ENCODE data around the gene TIMM23. TPM values are rescaled to one million over a fixed set of nuclear protein-coding genes. Genes with fewer than 3 reads are reported as not detected.

The TIMM23 gene
- total and polyA plus RNA-seq, 2 of the 4 experiments (the other 2 are of a cell fraction): 82.4 to 86.2 TPM

GRCh38 chr10:46022978-46023702 lies 50.9 kb downstream of the TIMM23 start (continued):
- TF ChIP-seq ELK1 (IDR thresholded peaks at IDR 0.05; ENCODE audit: borderline replicate concordance, low read depth, low read length) (no peak), CEBPB (IDR thresholded peaks at IDR 0.05; ENCODE audit: low read depth, low read length) (no peak)

- dilution Hi-C loops (cut with HindIII; ENCODE audit: low sequenced_read_pairs, unreplicated experiment) (no loop called here), intact Hi-C loops (cut with micrococcal nuclease) (loop anchor here (10.0 kb wide), 1 partner anchor 560 kb away; no protein-coding TSS in a partner anchor), in situ Hi-C loops (cut with MboI; ENCODE audit: low sequenced_read_pairs) (loop anchor here (25.0 kb wide), 1 partner anchor 1038 kb away; the partner anchor contains the start of gene DEPP1)
- Histone ChIP-seq H3K9ac (ENCODE audit: low read depth, low read length) (peak overlapping the region; percentile 26; the same call in 1 of the 2 replicates), H4K5ac (ENCODE audit: low read depth, low read length) (no peak overlapping the region), H3K27ac (ENCODE audit: insufficient read depth, low read length) (peak overlapping the region; percentile 42; the same call in 1 of the 2 replicates), H3K4ac (ENCODE audit: low read depth, low read length) (no peak overlapping the region), H4K8ac (ENCODE audit: low read depth in 2 of 2, low read length in 2 of 2) (no peak overlapping the region), H3K27me3 (ENCODE audit: control insufficient read depth, insufficient read depth, low read length) (no peaks in the 10 kb centered on the region), H3K79me1 (ENCODE audit: low read depth in 1 of 2, low read length in 2 of 2) (peaks cover 3 to 43% of the 10 kb centered on the region in 2 experiments; a peak in 2 of 4 replicates), H3K4me1 (ENCODE audit: control insufficient read depth, insufficient read depth, low read length) (peaks cover 25% of the 10 kb centered on the region), H4K20me1 (ENCODE audit: insufficient read depth, low read length) (peaks cover 76% of the 10 kb centered on the region), H2BK15ac (ENCODE audit: low read depth, low read length) (0 out of 3 replicates have a peak overlapping the region, but pooled peaks have one; percentile 26), H3K4me3 (ENCODE audit: insufficient read depth, low read depth, low read length) (no peak overlapping the region), H3K4me2 (ENCODE audit: low read depth, low read length) (no peak overlapping the region), H3K14ac (replicated peaks; ENCODE audit: low read depth, low read length) (no peak overlapping the region), H3K9me1 (ENCODE audit: insufficient read depth, low read length) (peaks cover 10% of the 10 kb centered on the region), H3K9me3 (ENCODE audit: control insufficient read depth, insufficient read depth, low read length) (no peaks in the 10 kb centered on the region), H2BK20ac (ENCODE audit: low read depth, low read length) (no peak overlapping the region), H2BK5ac (ENCODE audit: low read depth, low read length, poor library complexity, severe bottlenecking) (no peak overlapping the region), H3K18ac (ENCODE audit: low read depth, low read length) (no peak overlapping the region), H2AK9ac (replicated peaks; ENCODE audit: low read depth, low read length, poor library complexity) (no peak overlapping the region), H3K56ac (ENCODE audit: extremely low read depth, insufficient read depth, low read length) (no peak overlapping the region), H3K23ac (ENCODE audit: low read depth, low read length) (no peak overlapping the region), H3K36me3 (ENCODE audit: control insufficient read depth, insufficient read depth, low read length) (no peaks in the 10 kb centered on the region), H2BK120ac (ENCODE audit: low read depth, low read length) (no peak overlapping the region), H2AK5ac (ENCODE audit: low read depth, low read length) (no peak overlapping the region), H2AFZ (replicated peaks; ENCODE audit: low read length, poor library complexity) (no peak overlapping the region), H4K91ac (ENCODE audit: insufficient read depth, low read depth, low read length) (no peak overlapping the region)
- DNase-seq: peak; percentile 14
- POLR2A ChIA-PET (ENCODE audit: unreplicated experiment): no interaction called here
- BruUV-seq (replicated peaks): no TSS peak
- ATAC-seq (ENCODE audit: low read depth): no peak
- CTCF ChIA-PET: no interaction called here
- TF ChIP-seq CEBPB (IDR thresholded peaks at IDR 0.05; ENCODE audit: low read depth, low read length) (no peak), CHD1 (IDR thresholded peaks at IDR 0.05; ENCODE audit: low read depth, low read length) (no peak), RAD21 (IDR thresholded peaks at IDR 0.05; ENCODE audit: low read length) (no peak), MAZ (IDR thresholded peaks at IDR 0.05; ENCODE audit: borderline replicate concordance, low read depth, low read length) (no peak), SMC3 (IDR thresholded peaks at IDR 0.05; ENCODE audit: low read depth, low read length) (no peak), NFE2L2 (IDR thresholded peaks at IDR 0.05; ENCODE audit: low read depth, low read length) (no peak), MXI1 (IDR thresholded peaks at IDR 0.05; ENCODE audit: borderline replicate concordance, low read depth, low read length) (no peak), RCOR1 (IDR thresholded peaks at IDR 0.05; ENCODE audit: insufficient replicate concordance, low read length) (no peak), MAFK (IDR thresholded peaks at IDR 0.05; ENCODE audit: low read depth, low read length) (no peak), RFX5 (IDR thresholded peaks at IDR 0.05; ENCODE audit: low read depth, low read length) (no peak), CTCF (conservative IDR thresholded peaks at IDR 0.05; ENCODE audit: low read depth, low read length) (no peak)
Measured at GRCh38 chr10:46024948-46025347, 52.7 kb downstream of the TIMM23 start.
